Stimulated activated naive CD8-positive, alpha-beta T cell treated with anti-CD3 and anti-CD28 coated beads, Interleukin-15, Interleukin-2, amounts not matched to agents 100 ng/mL and 50 ng/mL, for 24 hours (primary cell): ENCODE data around the gene CFAP92.
A peak's percentile ranks its signal among the peaks of the same experiment; 100 is the strongest.

Source experiments
- H3K27ac Mint-ChIP-seq: one replicate; pipeline ENCODE4 v1.8.0; 2021; ENCODE audit warnings: mild to moderate bottlenecking, mixed read lengths
- H3K27me3 Mint-ChIP-seq: one replicate; pipeline ENCODE4 v1.8.0; 2021; ENCODE audit warnings: mixed read lengths
- H3K36me3 Mint-ChIP-seq: one replicate; pipeline ENCODE4 v1.8.0; 2021; ENCODE audit warnings: low read depth, mixed read lengths
- H3K4me1 Mint-ChIP-seq: one replicate; pipeline ENCODE4 v1.8.0; 2021; ENCODE audit warnings: low read depth, mixed read lengths
- H3K4me3 Mint-ChIP-seq: one replicate; pipeline ENCODE4 v1.8.0; 2021; ENCODE audit warnings: mild to moderate bottlenecking, mixed read lengths
- H3K9me3 Mint-ChIP-seq: one replicate; pipeline ENCODE4 v1.8.0; 2021; ENCODE audit warnings: mixed read lengths

Gene CFAP92

GRCh38 chr3:129032716-129033115, 38.8 kb upstream of the CFAP92 start:
- no peaks in the 10 kb centered on the region for H3K36me3 Mint-ChIP-seq
- no peaks in the 10 kb centered on the region for H3K9me3 Mint-ChIP-seq
- peaks cover 13% of the 10 kb centered on the region for H3K4me1 Mint-ChIP-seq
- no peak overlapping the region for H3K4me3 Mint-ChIP-seq
- H3K27ac Mint-ChIP-seq: no peak overlapping the region
- H3K27me3 Mint-ChIP-seq: no peaks in the 10 kb centered on the region

GRCh38 chr3:129031476-129032215, 37.8 kb upstream of the CFAP92 start:
- H3K27ac Mint-ChIP-seq: no peak overlapping the region
- H3K36me3 Mint-ChIP-seq: no peaks in the 10 kb centered on the region
- no peaks in the 10 kb centered on the region for H3K27me3 Mint-ChIP-seq
- H3K4me3 Mint-ChIP-seq: no peak overlapping the region
- H3K9me3 Mint-ChIP-seq: no peaks in the 10 kb centered on the region
- peaks cover 16% of the 10 kb centered on the region for H3K4me1 Mint-ChIP-seq

- no peaks in the 10 kb centered on the region for H3K27me3 Mint-ChIP-seq
- H3K9me3 Mint-ChIP-seq: no peaks in the 10 kb centered on the region
- peaks cover 20% of the 10 kb centered on the region for H3K4me1 Mint-ChIP-seq
- H3K4me3 Mint-ChIP-seq: no peak overlapping the region
- H3K36me3 Mint-ChIP-seq: no peaks in the 10 kb centered on the region
- H3K27ac Mint-ChIP-seq: no peak overlapping the region
Measured at GRCh38 chr3:129030611-129031010, 36.7 kb upstream of the CFAP92 start.

- Mint-ChIP-seq H3K36me3 (no peaks in the 10 kb centered on the region), H3K27me3 (no peaks in the 10 kb centered on the region), H3K4me1 (peaks cover 14% of the 10 kb centered on the region), H3K4me3 (no peak overlapping the region), H3K27ac (no peak overlapping the region), H3K9me3 (no peaks in the 10 kb centered on the region)
Measured at GRCh38 chr3:129028866-129029265, 35.0 kb upstream of the CFAP92 start.

- Mint-ChIP-seq H3K36me3 (no peaks in the 10 kb centered on the region), H3K27me3 (no peaks in the 10 kb centered on the region), H3K4me1 (peaks cover 19% of the 10 kb centered on the region), H3K27ac (no peak overlapping the region), H3K4me3 (peak overlapping the region; percentile 43), H3K9me3 (no peaks in the 10 kb centered on the region)
Measured at GRCh38 chr3:129027544-129027880, 33.6 kb upstream of the CFAP92 start.

GRCh38 chr3:129026728-129027543, 33.1 kb upstream of the CFAP92 start:
- peak overlapping the region; percentile 95 for H3K27ac Mint-ChIP-seq
- H3K27me3 Mint-ChIP-seq: no peaks in the 10 kb centered on the region
- H3K36me3 Mint-ChIP-seq: no peaks in the 10 kb centered on the region
- H3K9me3 Mint-ChIP-seq: no peaks in the 10 kb centered on the region
- peaks cover 25% of the 10 kb centered on the region for H3K4me1 Mint-ChIP-seq
- H3K4me3 Mint-ChIP-seq: peak overlapping the region; percentile 86

- Mint-ChIP-seq H3K9me3 (no peaks in the 10 kb centered on the region), H3K4me1 (peaks cover 25% of the 10 kb centered on the region), H3K36me3 (no peaks in the 10 kb centered on the region), H3K27ac (peak overlapping the region; percentile 95), H3K4me3 (peak overlapping the region; percentile 86), H3K27me3 (no peaks in the 10 kb centered on the region)
Measured at GRCh38 chr3:129025691-129026435, 32.0 kb upstream of the CFAP92 start.

- peaks cover 25% of the 10 kb centered on the region for H3K4me1 Mint-ChIP-seq
- no peaks in the 10 kb centered on the region for H3K36me3 Mint-ChIP-seq
- no peak overlapping the region for H3K4me3 Mint-ChIP-seq
- no peaks in the 10 kb centered on the region for H3K9me3 Mint-ChIP-seq
- no peaks in the 10 kb centered on the region for H3K27me3 Mint-ChIP-seq
- no peak overlapping the region for H3K27ac Mint-ChIP-seq
Measured at GRCh38 chr3:129025108-129025507, 31.2 kb upstream of the CFAP92 start.

GRCh38 chr3:129023909-129024308, 30.0 kb upstream of the CFAP92 start:
- no peaks in the 10 kb centered on the region for H3K9me3 Mint-ChIP-seq
- H3K27ac Mint-ChIP-seq: no peak overlapping the region

GRCh38 chr3:129023008-129023358, 29.1 kb upstream of the CFAP92 start:
- no peak overlapping the region for H3K27ac Mint-ChIP-seq
- H3K4me1 Mint-ChIP-seq: peaks cover 26% of the 10 kb centered on the region
- no peaks in the 10 kb centered on the region for H3K27me3 Mint-ChIP-seq
- H3K4me3 Mint-ChIP-seq: no peak overlapping the region
- H3K9me3 Mint-ChIP-seq: no peaks in the 10 kb centered on the region
- H3K36me3 Mint-ChIP-seq: no peaks in the 10 kb centered on the region

More at GRCh38 chr3:129023909-129024308, 30.0 kb upstream of the CFAP92 start:
- Mint-ChIP-seq H3K4me1 (peaks cover 25% of the 10 kb centered on the region), H3K27me3 (no peaks in the 10 kb centered on the region), H3K36me3 (no peaks in the 10 kb centered on the region), H3K4me3 (no peak overlapping the region)

- Mint-ChIP-seq H3K36me3 (no peaks in the 10 kb centered on the region), H3K27ac (no peak overlapping the region), H3K4me1 (peaks cover 32% of the 10 kb centered on the region), H3K4me3 (no peak overlapping the region), H3K9me3 (no peaks in the 10 kb centered on the region), H3K27me3 (no peaks in the 10 kb centered on the region)
Measured at GRCh38 chr3:129022114-129023007, 28.5 kb upstream of the CFAP92 start.

GRCh38 chr3:129021140-129021551, 27.3 kb upstream of the CFAP92 start:
- Mint-ChIP-seq H3K27ac (no peak overlapping the region), H3K36me3 (no peaks in the 10 kb centered on the region), H3K27me3 (no peaks in the 10 kb centered on the region), H3K4me3 (no peak overlapping the region), H3K9me3 (no peaks in the 10 kb centered on the region), H3K4me1 (peaks cover 36% of the 10 kb centered on the region)

GRCh38 chr3:129020691-129021090, 26.8 kb upstream of the CFAP92 start:
- H3K4me1 Mint-ChIP-seq: peaks cover 36% of the 10 kb centered on the region
- H3K27ac Mint-ChIP-seq: no peak overlapping the region
- H3K4me3 Mint-ChIP-seq: no peak overlapping the region
- no peaks in the 10 kb centered on the region for H3K9me3 Mint-ChIP-seq
- H3K36me3 Mint-ChIP-seq: no peaks in the 10 kb centered on the region
- no peaks in the 10 kb centered on the region for H3K27me3 Mint-ChIP-seq

GRCh38 chr3:129019266-129019665, 25.4 kb upstream of the CFAP92 start:
- Mint-ChIP-seq H3K36me3 (no peaks in the 10 kb centered on the region), H3K4me1 (peaks cover 48% of the 10 kb centered on the region), H3K27me3 (no peaks in the 10 kb centered on the region), H3K9me3 (no peaks in the 10 kb centered on the region), H3K27ac (no peak overlapping the region), H3K4me3 (no peak overlapping the region)
